HG03558 (cell line): ENCODE data around the gene SLC36A3.
"Not testable (repeated sequence)": the region's sequence is repeated elsewhere in the genome, so short reads cannot be mapped to it uniquely, and the experiment has no call there.

Source experiments
- ATAC-seq: cut with Tn5 transposase; IDR thresholded peaks from one replicate; pipeline ENCODE4 v1.9.1; 2021; ENCODE audit warnings: moderate number of reproducible peaks; ENCODE audit not compliant: unreplicated experiment; ENCODE audit errors: extremely low read depth

Gene SLC36A3

DNA sequence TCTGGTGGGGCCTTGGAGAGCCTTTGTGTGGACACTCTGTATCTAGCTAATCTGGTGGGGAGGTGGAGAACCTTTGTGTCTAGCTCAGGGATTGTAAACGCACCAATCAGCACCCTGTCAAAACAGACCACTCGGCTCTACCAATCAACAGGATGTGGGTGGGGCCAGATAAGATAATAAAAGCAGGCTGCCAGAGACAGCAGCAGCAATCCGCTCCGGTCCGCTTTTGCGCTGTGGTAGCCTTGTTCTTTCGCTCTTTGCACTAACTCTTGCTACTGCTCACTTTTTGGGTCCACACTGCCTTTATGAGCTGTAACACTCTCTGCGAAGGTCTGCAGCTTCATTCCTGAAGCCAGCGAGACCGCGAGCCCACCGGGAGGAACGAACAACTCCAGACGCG is 6.3 kb upstream of the SLC36A3 start:
- ATAC-seq = not testable (repeated sequence)

DNA sequence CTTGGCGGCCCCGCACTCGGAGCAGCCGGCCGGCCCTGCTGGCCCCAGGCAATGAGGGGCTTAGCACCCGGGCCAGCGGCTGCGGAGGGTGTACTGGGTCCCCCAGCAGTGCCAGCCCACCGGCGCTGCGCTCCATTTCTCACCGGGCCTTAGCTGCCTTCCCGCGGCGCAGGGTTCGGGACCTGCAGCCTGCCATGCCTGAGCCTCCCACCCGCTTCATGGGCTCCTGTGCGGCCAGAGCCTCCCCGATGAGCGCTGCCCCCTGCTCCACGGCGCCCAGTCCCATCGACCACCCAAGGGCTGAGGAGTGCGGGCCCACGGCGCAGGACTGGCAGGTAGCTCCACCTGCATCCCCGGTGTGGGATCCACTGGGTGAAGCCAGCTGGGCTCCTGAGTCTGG is 5.7 kb upstream of the SLC36A3 start:
- not testable (repeated sequence) for ATAC-seq

DNA sequence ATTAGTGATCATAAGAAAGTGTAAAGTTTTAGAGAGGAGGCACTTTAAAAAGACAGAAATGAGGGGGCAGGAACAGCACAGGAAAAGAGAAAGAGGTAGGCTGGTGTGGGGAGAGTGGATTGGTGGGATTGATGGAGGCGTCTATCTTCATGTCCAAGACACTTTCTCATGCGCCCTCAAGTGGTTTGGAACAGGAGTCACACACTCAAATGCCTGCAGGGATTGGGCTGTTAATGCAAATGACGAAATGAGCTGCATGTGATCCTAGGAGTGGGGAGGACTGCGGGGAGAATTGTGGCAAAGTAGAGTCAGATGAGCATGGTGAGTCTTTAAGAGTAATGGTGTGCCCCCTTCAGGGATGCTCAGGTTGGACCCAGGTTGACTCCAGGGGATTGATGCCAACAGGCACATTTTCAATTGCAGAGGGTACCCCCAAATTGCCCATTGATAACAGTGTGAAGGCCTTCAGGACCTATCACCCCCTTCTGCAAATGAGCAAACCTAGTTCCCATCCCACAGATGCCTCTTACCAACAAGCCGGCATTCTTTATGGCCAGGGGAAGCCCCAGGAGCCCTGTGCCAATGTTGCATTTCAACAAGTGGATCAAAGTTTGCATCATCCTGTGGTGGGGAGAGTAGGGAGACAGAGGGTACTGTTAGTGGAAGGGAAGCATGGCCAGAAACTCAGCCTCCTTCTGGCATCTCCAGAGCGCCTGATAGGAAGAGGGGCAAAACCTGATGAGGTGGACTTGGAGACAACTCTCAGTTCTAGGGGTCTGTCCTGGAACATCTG is 5.3 kb downstream of the SLC36A3 start:
- ATAC-seq = no peak

DNA sequence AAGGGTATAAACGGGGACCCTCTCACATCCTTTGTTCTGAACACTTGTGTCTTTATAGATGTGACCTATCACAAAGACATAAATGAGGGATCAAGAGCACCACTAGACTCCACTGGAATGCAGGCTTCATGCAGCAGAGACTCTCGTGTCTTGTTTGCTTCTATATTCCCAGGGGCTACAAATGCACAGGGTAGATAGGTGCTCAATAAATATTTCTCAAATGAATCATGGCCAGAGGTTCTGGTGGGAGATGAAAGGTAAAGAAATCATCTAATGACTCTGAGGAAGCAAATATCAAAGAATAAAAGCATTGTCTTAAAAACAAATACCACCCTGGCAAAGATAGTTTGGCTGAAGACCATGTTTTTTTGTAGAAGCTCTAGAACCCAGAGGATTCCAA is 6.6 kb downstream of the SLC36A3 start:
- no peak for ATAC-seq

DNA sequence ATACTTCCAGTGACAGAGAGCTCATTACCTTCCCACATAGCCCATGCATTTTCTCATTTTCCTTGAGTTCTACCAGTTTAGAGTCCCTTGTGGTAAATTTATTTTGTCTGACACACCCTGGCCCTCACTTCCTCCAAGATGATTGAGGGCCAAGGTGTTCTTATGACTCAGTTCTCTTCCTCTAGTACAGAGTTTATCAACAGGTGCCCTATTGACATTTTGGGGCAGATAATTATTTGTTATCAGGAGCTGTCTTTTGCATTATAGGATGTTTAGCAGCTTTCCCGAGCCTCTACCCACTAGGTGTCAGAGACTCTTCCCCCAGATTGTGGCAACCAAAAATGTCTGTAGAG is 7.1 kb downstream of the SLC36A3 start:
- ATAC-seq = no peak

DNA sequence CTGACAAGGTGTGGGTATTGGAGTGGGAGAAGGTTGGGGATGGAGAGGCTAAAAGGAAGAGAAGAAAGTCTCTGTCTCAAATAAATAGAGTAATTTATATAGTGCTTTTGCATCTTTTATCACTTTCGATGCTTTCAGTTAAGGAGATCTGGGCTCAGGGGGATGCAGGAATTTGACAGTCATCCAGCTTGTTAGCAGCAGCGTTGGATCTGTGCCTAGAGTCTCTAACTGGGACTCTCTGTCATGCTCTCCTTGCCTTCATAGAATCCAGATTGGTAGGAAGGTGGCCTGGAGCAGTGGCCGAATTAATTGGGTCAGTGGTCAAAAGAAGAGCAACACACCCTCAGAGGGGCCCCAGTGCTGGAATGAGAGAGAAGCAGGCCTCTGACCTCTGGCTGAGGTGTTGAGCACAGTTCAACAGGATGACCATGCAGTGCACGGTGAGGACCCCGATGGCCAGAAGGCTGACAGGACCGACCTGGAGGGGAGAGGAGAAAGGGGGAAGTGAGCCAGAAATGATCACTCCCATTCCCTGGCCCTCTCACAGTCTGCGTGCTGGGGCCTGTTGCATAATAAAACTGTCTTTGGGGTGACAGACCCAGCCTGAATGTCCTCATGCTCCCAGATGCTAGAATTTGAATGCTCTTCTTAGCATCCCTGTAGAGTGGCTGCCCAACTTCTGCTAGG is 7.6 kb downstream of the SLC36A3 start:
- ATAC-seq = no peak

DNA sequence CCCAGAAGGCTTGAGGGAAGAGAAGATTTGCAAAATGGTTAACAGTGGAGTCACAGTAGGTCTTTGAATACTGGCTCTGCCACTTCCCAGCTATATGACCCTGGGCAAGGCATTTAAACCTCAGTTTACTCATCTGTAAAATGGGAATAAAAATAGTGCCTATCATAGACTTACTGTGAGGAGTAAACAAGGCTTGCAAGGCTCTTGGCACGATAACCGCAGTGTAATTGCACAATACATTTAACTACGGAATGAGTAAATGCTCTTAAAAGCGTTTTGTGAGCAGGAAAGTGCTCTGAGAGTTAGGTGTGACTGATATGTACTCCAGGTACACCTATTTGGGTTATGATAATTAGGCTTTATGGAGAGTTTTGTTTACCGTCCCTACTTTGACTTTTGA is 8.4 kb downstream of the SLC36A3 start:
- ATAC-seq = no peak

DNA sequence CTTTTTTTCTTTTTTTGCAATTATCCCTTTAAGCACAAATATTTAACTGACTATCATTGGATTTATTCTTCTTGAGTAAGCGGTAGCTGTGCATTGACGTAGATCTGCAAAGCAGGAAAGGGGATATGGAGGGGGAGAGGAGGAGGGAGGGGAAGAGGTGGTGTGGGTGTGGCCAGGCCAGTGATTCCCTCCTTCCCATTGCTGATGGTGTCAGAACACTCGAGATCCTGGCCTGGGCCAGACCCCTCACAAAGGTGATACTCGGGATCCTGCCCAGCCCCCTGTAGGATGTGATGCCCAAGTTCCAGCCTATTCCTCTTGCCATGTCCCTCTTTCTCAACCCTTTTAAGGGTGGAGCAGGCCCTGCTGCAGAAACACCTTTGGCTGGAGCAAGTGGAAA is 9.9 kb downstream of the SLC36A3 start:
- no peak for ATAC-seq

DNA sequence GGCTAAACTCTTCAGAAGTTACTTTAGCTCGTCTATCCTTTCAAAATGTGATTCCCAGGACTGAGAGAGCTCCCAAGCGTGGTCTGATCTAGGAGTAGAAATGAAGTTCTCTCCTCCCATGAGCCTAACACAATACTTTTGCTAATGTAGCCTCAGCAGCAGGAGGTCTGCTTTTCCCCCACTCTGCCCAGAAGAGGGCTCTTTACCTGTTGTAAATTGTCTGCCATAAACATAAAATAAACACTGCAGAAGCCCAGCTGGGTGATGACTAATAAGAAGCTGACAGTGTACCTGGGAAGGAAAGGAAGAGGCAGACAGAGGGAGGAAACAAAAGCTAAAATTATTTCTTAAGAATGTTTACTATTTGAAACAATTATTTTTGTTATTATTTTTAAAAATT is 15.4 kb downstream of the SLC36A3 start:
- ATAC-seq = no peak

DNA sequence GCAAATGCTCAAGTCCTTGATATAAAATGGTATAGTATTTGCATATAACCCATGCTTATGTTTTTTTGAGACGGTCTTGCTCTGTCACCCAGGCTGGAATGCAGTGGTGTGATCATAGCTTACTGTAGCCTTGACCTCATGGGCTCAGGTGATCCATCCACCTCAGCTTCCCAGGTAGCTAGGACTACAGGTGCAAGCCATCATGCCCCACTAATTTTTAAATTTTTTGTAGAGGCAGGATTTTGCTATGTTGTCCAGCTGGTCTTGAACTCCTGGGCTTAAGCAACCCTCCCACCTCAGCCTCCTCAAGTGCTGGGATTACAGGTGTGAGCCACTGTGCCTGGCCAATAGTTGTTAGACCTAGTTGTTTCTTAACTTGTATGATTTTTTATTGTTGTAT is 17.3 kb downstream of the SLC36A3 start:
- ATAC-seq = no peak

DNA sequence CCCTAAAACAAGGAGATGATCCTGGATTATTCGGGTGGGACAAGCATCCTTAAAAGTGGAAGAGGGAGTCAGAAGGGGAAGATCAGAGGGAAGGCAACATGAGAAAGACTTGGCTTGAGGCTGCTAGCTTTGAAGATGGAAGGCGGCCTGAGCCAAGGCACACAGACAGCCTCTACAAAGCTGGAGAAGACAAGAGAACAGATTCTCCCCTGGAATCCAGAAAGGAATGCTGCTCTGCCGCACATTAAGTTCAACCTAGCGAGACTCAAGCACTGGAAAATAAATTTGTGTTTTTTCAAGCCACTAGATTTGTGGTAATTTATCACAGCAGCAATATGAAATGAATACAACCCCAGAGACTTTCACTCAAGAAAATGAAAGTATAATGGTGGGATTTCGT is 17.9 kb downstream of the SLC36A3 start:
- no peak for ATAC-seq

DNA sequence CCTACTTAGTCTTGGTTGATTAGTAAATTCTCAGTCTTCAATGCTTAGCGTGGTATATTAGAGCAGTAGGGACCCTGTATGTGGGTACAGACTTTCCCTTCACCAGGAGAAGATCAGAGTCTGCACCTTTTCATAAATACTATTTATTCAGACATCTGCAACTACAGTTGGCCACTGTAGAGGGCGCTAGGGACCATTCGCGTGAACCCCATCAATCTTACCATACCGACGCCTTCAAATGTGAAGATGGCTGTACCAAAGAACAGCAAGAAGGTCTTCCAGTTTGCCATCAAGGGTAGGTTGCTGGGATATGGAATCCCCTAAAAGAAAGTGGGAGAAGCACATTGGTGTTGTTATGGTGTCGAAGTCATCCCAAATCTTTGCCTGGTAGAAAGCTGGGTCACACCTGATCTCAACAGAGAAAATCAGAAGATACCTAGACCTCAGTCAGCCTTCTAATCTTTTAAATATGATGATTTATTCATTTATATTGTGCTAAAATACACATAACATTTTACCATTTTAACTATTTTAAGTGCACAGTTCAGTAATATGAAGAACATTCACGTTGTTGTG is 19.1 kb downstream of the SLC36A3 start:
- ATAC-seq = no peak

DNA sequence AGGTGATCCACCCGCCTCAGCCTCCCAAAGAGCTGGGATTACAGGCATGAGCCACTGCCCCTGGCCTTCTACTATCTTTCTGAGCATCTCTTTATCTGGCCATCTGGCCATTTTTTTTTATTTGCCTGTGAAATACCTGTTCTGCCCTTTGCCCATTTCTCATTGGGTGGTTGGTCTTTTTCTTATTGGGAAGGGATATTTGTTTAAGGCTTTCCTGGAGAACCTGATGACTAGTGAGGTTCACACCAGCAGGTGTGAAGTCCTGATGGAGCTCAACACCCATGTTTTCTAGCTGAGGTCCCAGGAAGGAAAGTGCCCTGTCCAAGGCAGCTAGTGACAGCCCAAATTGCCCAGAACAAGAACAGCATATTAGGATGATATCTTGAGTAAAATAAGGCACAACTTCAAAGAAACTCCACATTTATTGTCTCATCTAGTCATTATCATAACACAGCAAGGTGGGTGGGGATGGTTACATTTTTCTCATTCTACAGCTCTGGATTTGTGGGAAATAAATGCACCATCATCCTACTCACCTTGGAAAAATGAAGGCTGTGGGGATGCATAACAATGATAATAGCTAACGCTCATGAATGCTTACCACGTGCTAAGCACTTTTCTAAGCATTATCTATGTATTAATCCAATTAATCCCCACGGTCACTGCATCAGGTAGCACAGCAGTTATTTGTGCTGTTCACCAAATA is 20.3 kb downstream of the SLC36A3 start:
- no peak for ATAC-seq

DNA sequence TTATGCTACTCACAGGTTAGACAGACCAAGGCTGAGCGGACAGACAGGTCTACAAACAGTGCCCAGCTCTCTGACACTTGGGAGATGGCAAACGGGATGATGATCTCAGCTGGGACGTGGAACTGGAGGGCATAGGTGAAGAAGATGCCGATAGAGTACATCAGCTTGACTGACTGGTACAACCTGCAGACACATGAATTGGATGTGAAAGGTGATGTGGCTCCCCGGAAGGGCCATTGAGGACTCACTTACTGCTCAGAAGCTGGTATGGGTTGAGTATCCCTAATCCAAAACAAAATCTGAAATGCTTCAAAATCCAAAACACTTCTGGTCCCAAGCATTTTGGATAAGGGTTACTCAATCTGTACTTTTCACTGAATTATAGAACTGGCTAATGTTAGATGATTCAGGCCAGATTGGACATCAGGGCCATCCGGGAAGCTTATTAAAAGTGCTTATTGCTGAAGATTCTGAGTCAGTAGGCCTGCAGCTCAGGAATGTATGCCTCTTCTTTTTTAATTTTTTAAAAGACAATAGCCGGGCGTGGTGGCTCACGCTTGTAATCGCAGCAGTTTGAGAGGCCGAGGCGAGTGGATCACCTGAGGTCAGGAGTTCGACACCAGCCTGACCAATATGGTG is 22.4 kb downstream of the SLC36A3 start:
- ATAC-seq = no peak

DNA sequence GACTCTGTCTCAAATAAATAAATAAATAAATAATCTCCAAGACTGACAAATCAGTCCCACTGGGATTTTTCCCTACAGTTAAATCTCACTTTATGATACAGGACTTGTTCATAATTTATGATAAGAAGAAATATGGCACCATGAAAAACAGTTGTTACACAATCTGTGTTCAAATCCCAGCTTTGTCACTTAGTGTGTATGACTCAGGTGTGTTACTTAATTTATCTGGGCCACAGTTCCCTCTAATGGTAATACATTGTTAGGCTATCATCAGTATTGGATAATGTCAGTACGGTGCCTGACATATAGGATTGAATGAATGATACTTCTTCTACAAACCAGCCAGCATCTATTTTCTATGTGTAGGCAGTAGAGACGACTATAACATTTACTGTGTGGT is 23.1 kb downstream of the SLC36A3 start:
- ATAC-seq = no peak

DNA sequence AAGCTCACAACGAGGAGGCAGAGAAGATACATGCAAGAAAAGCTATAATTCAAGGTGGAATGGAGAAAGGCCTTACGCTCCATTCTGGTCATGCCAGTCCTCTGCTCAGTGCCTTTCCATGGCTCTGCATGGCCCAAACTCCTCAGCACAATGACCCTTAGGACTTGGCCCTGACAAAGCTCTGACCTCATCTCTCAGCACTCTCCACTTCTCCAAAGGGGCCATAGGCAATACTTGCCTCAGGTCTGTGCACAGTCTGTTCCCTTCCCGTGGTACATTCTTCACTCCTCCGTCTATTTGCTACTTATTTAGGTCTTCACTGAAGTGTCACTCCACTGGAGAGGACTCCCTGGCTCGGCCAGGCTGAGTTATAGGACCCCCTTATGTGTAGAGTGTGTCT is 24.7 kb downstream of the SLC36A3 start:
- ATAC-seq = no peak

DNA sequence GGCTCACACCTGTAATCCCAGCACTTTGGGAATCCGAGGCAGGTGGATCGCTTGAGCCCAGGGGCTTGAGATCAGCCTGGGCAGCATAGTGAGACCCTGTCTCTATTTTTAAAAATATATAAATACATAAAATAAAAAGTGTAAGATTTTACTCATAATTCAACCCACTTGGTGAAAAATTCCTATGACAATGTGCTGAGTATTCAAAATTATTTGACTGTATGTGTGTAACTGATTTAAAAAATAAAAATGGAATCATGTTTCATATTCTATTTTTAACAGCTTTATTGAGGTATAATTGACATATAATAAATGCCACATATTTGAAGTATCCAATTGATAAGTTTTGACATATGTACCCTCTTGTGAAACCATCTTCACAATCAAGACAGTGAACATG is 27.8 kb downstream of the SLC36A3 start:
- no peak for ATAC-seq

DNA sequence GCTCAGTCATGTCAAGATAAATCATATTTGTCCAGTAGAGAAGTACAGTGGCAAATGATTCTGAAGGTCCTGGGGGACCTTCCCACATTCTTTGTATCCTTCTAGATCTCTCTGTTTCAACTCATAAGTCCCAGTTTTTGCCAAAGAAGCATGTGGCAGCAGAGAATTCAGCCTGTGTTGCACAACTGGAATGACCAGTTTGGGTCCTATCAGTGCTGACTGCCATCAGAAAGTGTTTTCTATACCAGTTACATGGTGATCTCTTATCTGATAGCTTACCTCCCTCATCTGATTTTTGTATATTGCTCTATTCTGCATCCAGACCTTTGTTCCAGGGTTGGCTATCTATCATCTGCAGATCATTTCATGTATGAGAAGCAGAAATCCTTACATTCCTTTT is 28.9 kb downstream of the SLC36A3 start:
- ATAC-seq = no peak

DNA sequence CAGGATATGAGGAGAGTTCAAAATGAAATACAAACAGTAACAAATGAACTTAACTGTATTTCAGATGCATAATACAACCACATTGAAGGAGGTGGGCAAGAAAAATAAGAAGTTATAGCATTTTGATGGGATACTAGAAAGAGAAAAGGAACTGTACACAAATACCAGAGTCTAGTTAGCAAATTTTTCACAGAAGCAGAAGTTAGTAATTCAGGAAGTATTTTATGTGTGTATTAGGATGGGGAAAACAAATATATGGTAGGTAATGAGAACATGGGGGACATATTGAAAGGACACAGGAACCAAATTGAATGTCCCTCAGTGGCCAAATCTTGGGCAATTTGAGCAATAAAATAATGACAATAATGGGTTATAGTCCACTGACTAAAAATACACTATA is 32.2 kb downstream of the SLC36A3 start:
- ATAC-seq = no peak

DNA sequence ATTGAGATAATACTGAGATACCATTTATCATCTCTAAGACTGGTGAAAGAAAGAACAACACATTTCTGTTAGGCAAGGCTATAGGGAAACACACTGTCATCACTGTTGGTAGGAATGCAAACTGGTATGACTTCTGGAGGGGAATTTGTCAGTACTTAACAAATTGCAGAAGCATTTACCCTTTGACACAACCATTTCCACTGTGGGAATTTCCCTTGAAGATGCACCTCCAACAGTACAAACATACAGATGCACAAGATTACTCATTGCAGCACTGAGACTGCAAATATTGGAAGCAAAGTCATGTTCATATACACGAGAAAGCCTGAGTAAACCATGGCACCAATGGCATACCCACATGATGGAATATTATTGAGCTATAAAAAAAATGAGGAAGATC is 33.0 kb downstream of the SLC36A3 start:
- peak; percentile 93 for ATAC-seq
